H1 (cell line): ENCODE results near the gene MTERF2. TPM values are rescaled to one million over a fixed set of nuclear protein-coding genes. Genes with fewer than 3 reads are reported as not detected.

ENCODE experiments used
- BACH1 ChIP-seq: IDR thresholded peaks from 2 replicates; pipeline ENCODE4 v1.6.1; 2012; ENCODE audit warnings: low read length, improper control_type of control experiment
- CTBP2 ChIP-seq: IDR thresholded peaks from 2 replicates; pipeline ENCODE4 v1.7.0; 2011; ENCODE audit warnings: borderline replicate concordance, mild to moderate bottlenecking, moderate library complexity, mixed read lengths, low read length; ENCODE audit not compliant: insufficient read depth, insufficient read length
- CTCF ChIP-seq, 3 experiments: IDR thresholded peaks; 1 replicate in 2 of 3; 2 replicates in 1 of 3; pipeline versions ENCODE4 v1.5.1 to v1.6.1; 2011; ENCODE audit warnings: low read length in 3 of 3, mild to moderate bottlenecking in 3 of 3, inconsistent platforms in 2 of 3, low read depth in 1 of 3, moderate library complexity in 1 of 3; ENCODE audit not compliant: insufficient read depth in 1 of 3; ENCODE audit errors: control extremely low read depth in 1 of 3
- POLR2AphosphoS5 ChIP-seq: IDR thresholded peaks from 2 replicates; pipeline ENCODE4 v1.6.1; 2011; ENCODE audit warnings: low read depth, low read length
- TCF12 ChIP-seq: IDR thresholded peaks from 2 replicates; pipeline ENCODE4 v1.6.1; 2011; ENCODE audit warnings: low read depth, mild to moderate bottlenecking, low read length
- polyA plus RNA-seq, 7 experiments: library from polyadenylated mRNA; depleted of rRNA in 3 of 7; stranded (reverse) in 5 of 7; unstranded in 2 of 7; fragments of >200 nt in 5 of 7; fragments of 200-250 nt in 2 of 7; gene quantifications; 1 replicate in 5 of 7; 2 replicates in 1 of 7; 4 replicates in 1 of 7; pipeline versions ENCODE4 v1.2.1 to v1.2.3, GENCODE V29; 2011 to 2013; ENCODE audit warnings: missing spikeins in 2 of 7, mixed read lengths in 2 of 7
- total RNA-seq: library from RNA; stranded (reverse); fragmentation: NEBNext Ultra II Directional; extraction: Animal tissue kit (Norgen Biotek cat#: 25700); gene quantifications from 2 replicates; pipeline ENCODE4 v1.2.1, GENCODE V29; 2021
- TF ChIP-seq, protein P1 (sequence below): fragments of 300-600 bp; sonication (generic); IDR thresholded peaks from 2 replicates; pipeline ENCODE4 v1.7.1; 2012; ENCODE audit warnings: low read length, moderate library complexity, mild to moderate bottlenecking, inconsistent platforms; ENCODE audit not compliant: insufficient replicate concordance
- TF ChIP-seq, protein P2 (sequence below): IDR thresholded peaks from 2 replicates; pipeline ENCODE4 v1.6.1; 2012; ENCODE audit warnings: inconsistent platforms

MTERF2 gene
- total and polyA plus RNA-seq, 2 of the 8 experiments (the other 6 are each of a cell fraction or from before 2014, with no cell fraction given), result 2.8 to 7.1 TPM

GRCh38 chr12:106986625-106987389 lies at the start of gene MTERF2 (continued):
- TF ChIP-seq CTCF (IDR thresholded peaks at IDR 0.05; ENCODE audit: control extremely low read depth in 1 of 3, insufficient read depth in 1 of 3, low read depth in 1 of 3, low read length in 3 of 3), result no peak
- TF ChIP-seq BACH1, result no peak
- TF ChIP-seq, protein P1, sequence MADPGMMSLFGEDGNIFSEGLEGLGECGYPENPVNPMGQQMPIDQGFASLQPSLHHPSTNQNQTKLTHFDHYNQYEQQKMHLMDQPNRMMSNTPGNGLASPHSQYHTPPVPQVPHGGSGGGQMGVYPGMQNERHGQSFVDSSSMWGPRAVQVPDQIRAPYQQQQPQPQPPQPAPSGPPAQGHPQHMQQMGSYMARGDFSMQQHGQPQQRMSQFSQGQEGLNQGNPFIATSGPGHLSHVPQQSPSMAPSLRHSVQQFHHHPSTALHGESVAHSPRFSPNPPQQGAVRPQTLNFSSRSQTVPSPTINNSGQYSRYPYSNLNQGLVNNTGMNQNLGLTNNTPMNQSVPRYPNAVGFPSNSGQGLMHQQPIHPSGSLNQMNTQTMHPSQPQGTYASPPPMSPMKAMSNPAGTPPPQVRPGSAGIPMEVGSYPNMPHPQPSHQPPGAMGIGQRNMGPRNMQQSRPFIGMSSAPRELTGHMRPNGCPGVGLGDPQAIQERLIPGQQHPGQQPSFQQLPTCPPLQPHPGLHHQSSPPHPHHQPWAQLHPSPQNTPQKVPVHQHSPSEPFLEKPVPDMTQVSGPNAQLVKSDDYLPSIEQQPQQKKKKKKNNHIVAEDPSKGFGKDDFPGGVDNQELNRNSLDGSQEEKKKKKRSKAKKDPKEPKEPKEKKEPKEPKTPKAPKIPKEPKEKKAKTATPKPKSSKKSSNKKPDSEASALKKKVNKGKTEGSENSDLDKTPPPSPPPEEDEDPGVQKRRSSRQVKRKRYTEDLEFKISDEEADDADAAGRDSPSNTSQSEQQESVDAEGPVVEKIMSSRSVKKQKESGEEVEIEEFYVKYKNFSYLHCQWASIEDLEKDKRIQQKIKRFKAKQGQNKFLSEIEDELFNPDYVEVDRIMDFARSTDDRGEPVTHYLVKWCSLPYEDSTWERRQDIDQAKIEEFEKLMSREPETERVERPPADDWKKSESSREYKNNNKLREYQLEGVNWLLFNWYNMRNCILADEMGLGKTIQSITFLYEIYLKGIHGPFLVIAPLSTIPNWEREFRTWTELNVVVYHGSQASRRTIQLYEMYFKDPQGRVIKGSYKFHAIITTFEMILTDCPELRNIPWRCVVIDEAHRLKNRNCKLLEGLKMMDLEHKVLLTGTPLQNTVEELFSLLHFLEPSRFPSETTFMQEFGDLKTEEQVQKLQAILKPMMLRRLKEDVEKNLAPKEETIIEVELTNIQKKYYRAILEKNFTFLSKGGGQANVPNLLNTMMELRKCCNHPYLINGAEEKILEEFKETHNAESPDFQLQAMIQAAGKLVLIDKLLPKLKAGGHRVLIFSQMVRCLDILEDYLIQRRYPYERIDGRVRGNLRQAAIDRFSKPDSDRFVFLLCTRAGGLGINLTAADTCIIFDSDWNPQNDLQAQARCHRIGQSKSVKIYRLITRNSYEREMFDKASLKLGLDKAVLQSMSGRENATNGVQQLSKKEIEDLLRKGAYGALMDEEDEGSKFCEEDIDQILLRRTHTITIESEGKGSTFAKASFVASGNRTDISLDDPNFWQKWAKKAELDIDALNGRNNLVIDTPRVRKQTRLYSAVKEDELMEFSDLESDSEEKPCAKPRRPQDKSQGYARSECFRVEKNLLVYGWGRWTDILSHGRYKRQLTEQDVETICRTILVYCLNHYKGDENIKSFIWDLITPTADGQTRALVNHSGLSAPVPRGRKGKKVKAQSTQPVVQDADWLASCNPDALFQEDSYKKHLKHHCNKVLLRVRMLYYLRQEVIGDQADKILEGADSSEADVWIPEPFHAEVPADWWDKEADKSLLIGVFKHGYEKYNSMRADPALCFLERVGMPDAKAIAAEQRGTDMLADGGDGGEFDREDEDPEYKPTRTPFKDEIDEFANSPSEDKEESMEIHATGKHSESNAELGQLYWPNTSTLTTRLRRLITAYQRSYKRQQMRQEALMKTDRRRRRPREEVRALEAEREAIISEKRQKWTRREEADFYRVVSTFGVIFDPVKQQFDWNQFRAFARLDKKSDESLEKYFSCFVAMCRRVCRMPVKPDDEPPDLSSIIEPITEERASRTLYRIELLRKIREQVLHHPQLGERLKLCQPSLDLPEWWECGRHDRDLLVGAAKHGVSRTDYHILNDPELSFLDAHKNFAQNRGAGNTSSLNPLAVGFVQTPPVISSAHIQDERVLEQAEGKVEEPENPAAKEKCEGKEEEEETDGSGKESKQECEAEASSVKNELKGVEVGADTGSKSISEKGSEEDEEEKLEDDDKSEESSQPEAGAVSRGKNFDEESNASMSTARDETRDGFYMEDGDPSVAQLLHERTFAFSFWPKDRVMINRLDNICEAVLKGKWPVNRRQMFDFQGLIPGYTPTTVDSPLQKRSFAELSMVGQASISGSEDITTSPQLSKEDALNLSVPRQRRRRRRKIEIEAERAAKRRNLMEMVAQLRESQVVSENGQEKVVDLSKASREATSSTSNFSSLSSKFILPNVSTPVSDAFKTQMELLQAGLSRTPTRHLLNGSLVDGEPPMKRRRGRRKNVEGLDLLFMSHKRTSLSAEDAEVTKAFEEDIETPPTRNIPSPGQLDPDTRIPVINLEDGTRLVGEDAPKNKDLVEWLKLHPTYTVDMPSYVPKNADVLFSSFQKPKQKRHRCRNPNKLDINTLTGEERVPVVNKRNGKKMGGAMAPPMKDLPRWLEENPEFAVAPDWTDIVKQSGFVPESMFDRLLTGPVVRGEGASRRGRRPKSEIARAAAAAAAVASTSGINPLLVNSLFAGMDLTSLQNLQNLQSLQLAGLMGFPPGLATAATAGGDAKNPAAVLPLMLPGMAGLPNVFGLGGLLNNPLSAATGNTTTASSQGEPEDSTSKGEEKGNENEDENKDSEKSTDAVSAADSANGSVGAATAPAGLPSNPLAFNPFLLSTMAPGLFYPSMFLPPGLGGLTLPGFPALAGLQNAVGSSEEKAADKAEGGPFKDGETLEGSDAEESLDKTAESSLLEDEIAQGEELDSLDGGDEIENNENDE, result no peak
- no peak for TF ChIP-seq CTBP2
- TF ChIP-seq, protein P2, sequence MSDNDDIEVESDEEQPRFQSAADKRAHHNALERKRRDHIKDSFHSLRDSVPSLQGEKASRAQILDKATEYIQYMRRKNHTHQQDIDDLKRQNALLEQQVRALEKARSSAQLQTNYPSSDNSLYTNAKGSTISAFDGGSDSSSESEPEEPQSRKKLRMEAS, result peak; percentile 99
- peak; percentile 65 for TF ChIP-seq POLR2AphosphoS5
- TF ChIP-seq TCF12, result no peak
